HG03378 (cell line): ENCODE measurements around the gene REEP6.
"Not testable (repeated sequence)": the region's sequence is repeated elsewhere in the genome, so short reads cannot be mapped to it uniquely, and the experiment has no call there.

Source experiments
- ATAC-seq: cut with Tn5 transposase; IDR thresholded peaks from one replicate; pipeline ENCODE4 v1.9.1; 2021; ENCODE audit warnings: mild to moderate bottlenecking, moderate library complexity; ENCODE audit not compliant: unreplicated experiment

The REEP6 gene

DNA sequence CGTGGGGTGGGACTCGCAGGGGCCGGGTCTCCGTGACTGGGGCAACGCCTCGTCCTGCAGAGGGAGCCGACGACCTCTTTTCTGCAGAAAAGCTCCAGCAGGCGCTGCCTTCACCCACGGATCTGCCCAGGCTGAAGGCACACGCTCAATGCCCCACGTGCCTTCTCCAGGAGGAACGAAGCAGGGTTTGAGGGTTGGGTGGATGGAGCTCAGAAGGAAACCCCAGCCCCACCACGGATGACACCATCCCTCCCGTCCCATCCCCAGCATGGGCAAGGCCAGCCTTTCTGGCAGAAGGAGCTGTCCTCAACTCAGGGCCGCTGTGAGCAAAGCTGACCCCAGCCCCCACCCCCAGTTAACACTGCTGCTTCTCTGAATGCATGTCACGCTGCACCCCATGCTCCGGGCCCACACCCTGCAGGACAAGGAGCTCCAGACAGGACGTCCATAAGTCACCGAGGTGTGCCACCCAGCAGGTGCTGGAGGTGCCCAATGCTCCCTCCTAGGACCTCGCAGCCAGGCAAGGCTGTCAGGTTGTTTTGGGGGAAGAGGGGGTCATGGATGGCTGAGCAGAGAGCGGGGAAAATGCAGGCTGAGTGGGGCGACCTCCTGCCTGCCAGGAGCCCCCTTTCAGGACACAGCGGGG lies 19.3 kb upstream of the REEP6 start:
- no peak for ATAC-seq

DNA sequence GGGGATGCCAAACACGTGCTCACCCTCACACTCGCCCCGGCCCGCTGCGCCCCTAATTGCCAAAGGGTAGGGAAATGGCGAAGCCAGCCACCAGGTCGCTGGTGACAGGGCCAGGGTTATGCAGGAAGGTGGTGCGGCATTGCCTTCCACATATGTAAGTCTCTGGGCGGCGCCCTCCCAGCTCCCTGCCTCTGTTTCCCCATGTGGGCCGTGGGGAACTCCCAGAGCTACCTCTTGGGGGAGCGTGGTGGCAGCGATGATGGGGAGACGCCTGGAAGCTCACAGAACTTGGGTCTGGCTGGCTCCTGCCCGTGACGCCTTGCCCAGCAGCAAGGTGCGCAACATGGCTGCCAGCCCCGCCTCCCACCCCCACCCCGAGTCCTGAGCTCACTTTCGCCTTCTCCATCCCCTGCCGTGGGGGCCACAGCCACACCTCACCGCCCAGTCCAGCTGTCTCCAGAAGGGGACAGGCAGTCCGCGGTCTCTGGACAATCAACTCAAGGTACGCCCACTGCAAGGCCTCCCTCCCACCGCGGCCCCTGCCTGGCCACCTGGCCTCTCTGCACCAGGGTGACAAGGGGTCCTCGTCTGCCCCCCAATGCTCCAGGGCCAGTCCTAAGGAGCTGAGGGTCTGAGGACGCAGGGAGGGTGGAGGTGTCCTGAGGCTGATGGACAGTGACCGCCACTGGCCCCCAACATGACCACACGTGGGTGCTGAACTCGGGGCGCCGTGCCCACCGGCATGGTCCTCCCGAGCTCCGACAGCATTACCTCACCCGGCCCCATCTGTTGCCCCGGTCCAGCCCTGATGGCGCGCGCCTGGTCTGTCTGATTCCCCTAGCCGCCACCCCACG lies 18.5 kb upstream of the REEP6 start:
- no peak for ATAC-seq

DNA sequence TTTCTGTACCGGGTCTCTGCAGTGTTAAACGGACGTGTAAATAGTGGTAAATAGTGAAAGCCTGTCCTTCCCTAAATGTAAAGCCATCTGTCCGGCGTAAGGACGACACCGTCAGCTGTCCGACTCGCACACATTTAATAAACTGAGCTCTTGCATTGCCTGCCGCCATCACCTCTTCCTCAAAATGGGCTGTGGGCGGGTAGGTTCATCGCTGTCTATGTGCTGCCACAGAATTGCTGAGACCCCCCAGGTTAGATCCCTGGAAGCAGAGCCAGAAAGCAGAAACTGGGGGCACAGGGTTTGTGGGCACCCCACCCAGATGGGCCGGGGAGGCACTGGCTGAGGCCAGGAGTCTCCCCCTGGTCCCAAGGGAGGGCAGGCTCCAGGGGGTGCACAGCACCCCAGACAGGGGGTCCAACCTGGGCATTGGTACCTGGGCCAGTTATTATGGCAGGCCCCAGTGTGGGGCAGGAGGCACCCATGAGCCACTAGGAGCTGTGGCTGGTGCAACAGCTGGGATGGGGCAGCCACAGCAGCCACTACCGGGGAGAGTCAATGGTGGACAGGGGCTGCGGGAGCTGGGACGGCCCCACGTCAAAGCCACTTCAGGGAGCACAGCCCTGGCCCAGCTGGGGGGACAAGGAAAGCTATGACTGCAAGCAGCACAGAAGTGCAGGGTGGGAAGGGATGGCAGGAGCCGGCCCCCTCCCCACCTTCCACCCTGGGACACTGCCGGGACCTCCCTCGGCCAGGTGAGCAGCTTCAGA lies 17.7 kb upstream of the REEP6 start:
- no peak for ATAC-seq

DNA sequence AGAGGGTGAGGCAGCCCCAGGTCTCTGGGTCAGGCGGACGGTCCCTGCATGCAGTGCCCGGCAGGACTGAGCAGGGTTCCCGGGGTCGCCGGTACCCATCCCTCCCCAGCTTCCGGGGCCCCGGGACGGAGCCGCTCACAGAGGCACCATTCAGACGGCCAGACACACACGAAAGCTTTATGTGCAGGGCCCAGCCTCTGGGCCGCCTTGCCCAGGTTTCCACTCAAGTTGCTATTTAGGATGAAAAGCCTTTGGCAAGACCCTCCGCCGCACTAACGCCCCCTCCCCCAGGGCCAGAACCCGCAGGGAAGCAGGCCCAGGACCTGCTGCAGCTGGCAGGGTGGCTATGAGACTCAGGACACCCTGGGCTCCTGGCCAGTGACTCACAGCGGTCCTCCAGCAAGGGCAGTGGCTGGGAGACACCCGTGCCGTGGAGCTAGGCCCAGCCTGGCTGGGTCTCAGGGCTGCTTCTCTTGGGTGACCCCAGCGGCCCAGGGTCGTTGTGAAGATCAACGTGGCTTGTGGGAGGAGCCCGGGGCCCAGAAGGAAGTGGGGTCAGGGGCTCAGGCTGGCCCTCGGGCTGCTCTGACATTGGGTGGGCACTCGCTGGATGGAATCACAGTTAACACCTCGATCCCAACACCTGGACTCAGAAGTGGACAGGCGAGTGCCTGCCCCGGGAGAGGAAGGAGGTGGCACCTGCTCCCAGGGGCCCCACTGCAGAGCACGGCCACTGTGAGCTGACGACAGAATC lies 16.8 kb upstream of the REEP6 start:
- no peak for ATAC-seq

DNA sequence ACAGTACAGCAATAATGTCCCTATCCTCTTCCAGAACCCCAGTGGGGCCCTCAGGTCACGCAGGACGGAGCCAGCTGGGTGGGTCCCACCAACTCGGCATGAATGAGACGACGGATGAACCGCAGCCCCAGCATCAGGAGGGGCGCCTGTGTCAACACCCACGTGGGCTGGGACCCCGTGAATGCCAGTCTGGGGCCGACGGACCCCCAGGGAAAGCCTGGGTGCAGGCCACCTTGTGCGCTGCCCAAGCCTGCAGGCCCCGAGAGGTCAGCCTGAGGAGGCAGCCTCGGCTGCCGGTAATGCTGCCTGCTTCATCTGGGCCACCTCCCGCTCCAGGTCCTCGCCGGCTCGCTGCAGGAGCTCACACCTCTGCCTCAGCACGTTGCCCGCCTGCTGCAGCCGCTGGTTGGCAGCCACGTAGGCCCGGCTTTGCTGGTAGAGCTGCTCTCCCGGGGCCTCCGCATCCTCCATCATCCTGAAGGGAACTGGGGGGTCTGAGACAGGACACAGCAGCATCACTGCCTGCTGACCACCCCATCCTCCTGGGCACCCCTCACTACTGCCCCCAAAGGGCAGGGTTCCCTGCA lies 16.1 kb upstream of the REEP6 start:
- ATAC-seq, result no peak

DNA sequence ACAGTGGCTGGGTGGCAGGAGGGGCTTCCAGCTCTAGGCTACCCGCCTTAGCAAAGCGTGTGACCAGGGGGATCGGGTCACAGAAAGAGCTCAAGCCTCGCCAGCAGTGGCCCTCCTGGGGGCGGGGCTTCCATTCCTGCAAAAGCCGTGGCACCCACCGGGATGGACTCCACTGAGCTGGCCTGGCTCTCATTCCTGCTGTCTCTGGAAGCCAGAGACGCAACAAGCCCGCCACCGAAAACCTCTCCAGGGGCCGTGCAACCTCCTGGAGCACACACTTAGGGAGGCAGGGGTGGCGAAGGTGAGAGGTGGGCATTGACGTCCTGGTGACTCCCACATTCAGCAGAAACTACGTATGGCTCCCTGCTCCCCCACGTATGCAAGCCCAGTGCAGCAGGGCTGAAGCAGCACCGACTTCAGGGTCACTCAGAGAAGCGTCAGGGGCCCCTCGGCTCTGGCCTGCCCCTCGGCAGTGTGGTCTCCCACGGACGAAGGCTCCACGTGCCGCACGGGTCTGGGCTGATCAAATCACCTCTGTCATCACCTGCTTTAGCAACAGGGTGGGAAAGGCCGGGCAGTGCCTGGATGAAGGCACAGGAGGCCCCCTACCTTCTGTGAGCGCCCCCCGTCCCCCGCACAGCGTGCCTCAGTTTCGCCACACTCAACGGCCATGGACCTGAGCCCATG lies 15.1 kb upstream of the REEP6 start:
- no peak for ATAC-seq

GRCh38 chr19:1477056-1477455 lies 13.9 kb upstream of the REEP6 start:
- not testable (repeated sequence) for ATAC-seq

DNA sequence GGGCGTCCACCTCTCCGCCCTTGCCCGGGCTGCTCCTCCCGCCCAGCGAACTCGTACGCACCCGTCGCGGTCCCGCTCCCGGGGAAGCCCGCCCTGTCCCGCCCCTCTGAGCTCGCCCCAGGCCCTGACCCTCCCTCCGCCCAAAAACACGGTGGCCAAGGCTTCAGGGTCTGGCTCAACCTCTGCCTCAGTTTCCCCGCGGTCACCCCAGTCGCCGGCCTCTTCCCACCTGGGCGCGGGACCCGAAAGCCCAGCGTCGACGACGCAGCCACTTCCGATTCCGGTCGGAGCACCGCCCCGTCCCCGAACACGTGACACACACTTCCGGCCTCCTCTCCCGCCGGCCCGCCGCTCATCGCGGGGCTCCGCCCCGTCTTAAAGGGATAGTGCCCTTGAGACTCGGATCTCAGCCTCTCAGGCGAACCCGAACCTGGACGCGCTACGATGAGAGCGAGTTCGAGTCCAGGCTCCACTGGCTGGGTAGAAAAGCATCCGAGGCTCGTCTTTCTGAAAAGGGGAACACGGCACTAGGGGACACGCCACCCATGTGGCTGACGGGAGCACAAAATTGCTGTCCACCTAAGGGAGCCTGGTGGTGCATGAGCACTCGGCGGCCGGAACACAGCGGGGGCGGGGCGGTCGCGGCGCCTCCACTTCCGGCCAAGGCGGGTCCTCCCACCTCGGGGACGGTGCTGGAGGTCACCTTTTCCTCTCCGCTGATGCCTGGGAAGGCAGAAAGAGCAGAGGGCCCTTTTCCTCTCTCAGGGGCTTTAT lies 11.9 kb upstream of the REEP6 start, which contains the start of gene C19orf25:
Gene C19orf25, minus strand, starts transcription at position 282 of the 774 bp plus-strand sequence. CDS start 312 bp downstream, outside the sequence.
- peak; percentile 78 for ATAC-seq

DNA sequence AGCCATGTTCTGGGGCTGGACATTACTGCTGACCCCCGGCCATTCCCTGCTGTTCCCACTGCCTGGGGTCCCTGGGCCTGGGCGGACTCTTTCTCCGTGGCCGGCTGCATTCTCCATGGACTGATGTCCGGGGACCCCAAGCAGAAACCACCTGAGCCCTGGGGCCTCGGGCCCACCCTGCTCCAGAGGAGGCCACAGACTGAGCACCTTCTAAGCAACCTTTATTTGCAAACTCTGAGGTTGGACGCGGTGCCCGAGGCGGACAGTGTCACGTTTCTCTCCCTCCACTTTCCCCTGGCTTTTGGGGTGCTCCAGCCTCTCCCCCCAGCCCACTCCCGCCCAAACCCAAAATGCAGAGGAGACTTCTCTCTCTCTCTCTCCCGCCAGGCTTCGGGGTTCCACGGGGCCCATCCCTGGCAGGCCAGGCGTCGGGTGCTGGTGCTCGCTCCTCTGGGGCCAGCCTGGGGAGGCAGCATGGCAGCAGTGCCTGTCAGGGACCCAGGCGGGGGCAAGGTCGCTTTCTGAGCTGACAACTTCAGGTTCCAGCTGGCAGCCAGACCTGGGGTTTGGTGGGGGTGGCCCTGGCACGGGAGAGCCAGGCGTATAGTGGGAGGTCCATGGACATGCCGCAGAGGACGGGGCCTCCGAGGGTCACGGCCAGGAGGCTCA lies 9.6 kb upstream of the REEP6 start:
- no peak for ATAC-seq

DNA sequence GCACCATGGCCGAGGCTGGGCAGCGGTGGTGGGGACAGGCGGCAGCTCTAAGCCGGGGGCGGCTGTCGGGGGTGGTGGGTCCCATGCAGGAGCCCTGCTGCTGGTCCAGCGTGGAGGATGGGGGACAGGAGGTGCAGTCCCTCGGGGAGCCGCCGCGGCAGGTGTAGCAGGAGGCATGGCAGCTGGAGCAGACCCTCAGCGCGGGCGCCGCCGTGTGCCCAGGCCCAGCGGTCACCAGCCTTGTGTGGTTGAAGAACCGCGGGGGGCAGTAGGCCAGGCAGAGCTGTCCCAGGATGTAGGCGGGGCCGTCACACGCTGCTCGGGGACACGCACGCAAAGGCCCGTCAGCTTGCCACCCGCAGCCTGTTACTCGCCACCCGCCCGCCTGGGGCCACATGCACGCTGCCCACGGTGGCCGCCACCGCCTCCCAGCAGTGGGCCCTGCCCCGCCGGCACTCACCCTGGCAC lies 9.1 kb upstream of the REEP6 start:
- ATAC-seq, result no peak

DNA sequence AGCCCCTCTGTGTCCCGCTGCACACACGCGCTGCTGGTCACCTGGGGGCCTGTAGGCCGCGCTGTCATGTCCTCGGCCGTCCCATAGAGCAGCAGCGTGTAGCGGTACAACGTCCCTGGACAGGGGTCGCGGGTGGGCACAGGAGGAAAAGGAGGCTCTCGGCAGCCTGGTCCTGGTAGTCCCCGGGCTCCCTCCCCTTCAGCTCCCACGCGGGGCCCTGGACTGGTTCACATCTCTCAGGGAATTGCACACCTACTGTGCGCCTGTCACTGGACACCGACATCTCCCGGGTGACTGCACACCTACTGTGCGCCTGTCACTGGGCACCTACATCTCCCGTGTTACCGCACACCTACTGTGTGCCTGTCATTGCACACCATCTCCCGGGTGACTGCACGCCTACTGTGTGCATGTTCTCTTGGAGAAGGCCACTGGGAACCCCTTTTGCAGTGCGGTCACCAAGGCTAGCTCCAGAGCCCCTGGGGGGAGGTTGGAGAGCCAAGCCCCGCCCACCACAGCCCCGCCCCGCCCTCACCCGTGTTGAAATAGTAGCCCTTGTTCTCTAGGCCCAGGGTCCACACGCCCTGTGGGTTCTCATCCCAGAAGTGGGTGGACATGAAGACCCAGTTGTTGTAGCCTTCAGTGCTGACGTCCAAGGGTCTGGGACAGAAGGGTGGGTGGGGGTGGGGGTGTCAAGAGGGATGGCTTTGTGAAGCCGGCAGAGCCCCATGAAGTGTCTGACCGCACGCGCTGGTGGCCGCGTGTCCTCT lies 8.4 kb upstream of the REEP6 start:
- ATAC-seq, result no peak

- no peak for ATAC-seq
Measured at GRCh38 chr19:1483131-1483978, 7.6 kb upstream of the REEP6 start.

- ATAC-seq, result no peak
Measured at GRCh38 chr19:1483979-1484428, 7.0 kb upstream of the REEP6 start.

DNA sequence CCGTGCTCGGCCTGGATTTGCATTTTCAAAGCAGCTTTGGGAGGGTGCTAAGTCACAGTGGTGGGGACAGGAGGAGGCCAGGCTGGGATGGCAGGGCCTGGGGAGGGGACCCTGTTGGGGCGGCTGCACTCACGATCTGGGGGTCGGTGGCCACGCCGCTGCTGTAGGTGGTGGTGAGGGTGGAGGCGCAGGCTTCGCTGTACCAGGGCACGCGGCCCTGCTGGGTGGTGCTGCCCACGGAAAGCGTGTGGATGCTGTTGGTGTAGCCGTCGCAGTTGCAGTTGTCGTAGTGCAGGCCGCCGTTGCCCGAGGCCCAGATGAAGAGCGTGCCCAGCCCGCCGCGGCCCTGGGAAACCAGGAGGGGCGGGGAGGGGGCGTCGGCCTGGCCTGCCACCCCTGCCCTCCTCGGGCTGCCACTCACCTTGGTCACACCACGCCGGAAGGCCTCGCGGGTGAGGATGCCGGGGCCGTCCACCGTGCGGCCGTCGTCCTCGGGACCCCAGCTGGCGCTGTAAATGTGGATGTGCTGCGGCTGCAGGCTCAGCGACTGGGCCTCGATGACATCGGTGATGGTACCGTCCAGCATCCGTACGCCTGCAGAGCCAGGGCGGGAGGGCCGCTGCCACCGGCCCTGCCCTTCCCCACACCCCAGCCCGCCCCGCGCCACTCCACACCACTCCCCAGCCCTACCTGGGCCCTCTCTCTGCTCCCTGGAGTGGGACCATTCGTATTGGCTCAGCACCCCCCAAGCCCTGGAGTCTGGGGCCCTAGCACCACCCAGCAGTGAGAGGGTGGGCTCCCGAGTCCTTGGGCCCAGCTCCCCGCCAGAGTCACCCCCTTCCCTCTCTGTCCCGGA lies 4.0 kb upstream of the REEP6 start:
- no peak for ATAC-seq

DNA sequence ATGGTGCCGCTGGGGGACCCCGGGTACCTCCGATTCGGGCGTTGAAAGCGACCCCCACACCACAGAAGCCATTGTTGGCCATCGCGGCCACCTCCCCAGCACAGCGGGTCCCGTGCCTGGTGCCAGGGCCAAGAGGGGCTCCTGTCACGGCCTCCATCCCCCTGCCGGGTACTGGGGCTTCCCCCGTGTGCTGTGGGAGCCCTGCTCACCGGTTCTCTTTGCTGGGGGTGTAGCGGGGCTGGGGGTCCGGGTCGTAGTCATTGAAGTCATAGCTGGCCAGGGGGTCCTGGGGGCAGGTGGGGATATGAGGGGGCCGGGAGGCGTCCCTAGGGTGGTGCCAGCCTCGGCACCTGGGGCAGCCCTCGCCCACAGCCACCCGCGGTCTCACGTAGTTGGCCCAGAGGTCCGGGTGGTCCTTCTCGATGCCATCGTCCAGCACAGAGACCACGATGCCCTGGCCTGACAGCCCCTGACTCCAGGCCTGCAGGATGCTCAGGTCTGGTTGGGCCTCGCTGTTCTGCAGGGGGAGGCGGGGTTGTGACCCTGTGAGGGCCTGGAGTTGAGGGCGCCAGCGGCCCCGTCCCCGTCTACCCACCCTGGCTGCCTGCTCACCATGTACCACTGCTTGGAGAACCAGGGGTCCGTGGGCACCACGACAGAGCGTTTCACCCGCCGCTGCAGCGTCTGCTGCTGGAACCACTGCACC lies 3.3 kb upstream of the REEP6 start:
- no peak for ATAC-seq
